GM12875 (cell line): Measurements from ENCODE around the gene PTPN7.
A peak's percentile ranks its signal among the peaks of the same experiment; 100 is the strongest.

Experiments used
- H3K4me3 ChIP-seq: one replicate; pipeline ENCODE4 v1.5.1; 2011; ENCODE audit warnings: low read depth, low read length, control low read depth
- TF ChIP-seq, protein P1 (sequence below): IDR thresholded peaks from 2 replicates; pipeline ENCODE4 v1.5.1; 2011; ENCODE audit warnings: low read depth, mild to moderate bottlenecking, control low read depth, inconsistent platforms, low read length, moderate library complexity, borderline replicate concordance; ENCODE audit not compliant: insufficient read depth

The PTPN7 gene

DNA sequence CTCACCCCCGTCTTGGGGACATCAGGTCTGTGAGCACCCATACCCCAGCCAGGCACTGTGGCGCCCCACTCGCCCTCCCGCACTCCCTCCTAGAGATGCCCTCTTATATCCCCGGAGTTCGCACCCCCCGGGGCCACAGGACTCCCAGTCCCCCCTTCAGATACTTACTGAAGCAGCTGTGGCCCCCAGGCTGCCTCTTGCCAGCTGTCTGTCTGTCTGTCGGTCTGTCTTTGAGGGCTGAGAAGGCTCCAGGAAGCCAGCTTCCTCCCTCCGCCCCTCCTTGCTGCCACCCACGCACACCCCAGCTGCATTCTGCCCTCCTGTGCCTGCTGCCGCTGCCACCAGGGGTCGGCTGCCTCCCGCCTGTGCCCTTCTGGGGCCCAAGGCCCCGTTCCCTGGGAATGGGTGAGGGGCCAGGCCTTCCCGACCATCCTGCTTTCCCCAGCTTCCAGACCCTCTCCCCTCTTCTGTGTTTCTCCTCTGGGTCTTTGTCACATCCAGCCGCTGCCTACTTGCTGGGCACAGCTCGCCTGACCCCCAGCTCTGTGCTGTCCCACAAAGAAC is at the start of gene PTPN7:
PTPN7 (minus strand) TSS at position 226 of the 564 bp plus-strand sequence. CDS start 1,200 bp downstream, outside the sequence.
- TF ChIP-seq, protein P1, sequence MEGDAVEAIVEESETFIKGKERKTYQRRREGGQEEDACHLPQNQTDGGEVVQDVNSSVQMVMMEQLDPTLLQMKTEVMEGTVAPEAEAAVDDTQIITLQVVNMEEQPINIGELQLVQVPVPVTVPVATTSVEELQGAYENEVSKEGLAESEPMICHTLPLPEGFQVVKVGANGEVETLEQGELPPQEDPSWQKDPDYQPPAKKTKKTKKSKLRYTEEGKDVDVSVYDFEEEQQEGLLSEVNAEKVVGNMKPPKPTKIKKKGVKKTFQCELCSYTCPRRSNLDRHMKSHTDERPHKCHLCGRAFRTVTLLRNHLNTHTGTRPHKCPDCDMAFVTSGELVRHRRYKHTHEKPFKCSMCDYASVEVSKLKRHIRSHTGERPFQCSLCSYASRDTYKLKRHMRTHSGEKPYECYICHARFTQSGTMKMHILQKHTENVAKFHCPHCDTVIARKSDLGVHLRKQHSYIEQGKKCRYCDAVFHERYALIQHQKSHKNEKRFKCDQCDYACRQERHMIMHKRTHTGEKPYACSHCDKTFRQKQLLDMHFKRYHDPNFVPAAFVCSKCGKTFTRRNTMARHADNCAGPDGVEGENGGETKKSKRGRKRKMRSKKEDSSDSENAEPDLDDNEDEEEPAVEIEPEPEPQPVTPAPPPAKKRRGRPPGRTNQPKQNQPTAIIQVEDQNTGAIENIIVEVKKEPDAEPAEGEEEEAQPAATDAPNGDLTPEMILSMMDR: peak; percentile 70
- peak within 1 kb of the TSS; percentile 98 for H3K4me3 ChIP-seq

DNA sequence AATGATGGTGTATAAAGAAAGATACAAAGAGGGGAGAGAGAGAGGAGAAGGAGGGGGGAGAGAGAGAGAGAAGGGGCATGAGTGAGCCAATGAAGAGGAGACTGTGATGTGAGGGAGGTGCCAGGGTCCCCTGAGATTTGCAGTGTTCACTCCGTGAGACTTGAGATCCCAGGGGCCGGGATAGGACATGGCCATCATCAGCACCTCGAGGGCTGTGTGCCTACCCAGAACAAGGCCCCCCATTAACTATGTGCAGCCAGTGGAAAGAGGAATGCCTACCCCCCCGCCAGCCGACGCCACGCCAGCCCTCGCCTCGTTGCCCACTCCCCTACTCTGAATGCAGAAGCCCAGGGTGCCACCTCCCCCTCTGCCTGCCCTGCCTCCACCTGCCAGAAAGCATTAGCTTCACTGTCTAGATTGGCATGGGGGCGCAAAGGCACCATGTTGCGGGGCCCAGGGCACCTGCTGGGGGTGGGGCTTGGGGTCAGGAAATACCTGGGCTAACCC is 48.0 kb upstream of the PTPN7 start:
- TF ChIP-seq, protein P1: no peak
- no peak overlapping the region for H3K4me3 ChIP-seq

DNA sequence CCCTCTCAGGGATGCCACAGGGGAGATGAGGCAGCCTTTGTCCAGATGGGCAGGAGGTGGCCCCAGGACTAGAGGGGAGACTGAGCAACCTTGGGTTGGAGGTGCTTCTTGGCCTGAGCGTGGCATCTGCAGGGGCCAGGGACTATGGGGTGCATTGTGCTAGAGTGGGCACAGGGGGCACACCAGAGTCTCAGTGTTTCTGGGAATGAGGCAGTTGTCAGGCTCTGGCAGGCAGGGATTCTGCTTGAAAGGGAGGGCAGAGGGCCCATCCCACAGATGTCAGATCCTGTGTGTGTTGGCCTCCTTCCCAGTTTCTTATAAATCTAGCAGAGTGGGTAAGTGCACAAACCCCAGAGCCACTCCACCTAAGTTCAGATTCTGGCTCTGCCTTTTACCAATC is 46.9 kb upstream of the PTPN7 start:
- H3K4me3 ChIP-seq: no peak overlapping the region
- TF ChIP-seq, protein P1: no peak

DNA sequence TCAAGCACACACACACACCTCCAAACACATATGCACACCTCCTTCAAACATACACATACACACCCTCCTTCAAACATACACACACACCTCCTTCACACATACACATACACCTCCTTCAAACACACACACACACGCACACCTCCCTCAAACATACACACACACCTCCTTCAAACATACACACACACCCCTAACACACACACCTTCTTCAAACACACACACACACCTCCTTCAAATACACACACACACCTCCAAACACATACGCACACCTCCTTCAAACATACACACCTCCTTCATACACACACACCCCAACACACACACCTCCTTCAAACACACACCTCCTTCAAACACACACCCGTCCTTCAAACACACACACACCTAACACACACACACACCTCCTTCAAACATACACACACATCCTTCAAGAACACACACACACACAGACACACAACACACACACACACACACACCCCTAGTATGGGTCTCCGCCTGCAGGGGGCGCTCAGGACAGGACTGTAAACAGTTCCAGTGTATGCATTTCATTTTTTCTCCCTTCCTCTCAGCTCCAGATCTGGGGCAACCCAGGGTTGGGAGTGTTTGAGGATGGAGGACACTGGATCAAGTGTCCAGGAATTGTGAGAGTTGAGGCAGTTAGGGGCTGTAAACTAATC is 45.3 kb upstream of the PTPN7 start:
- H3K4me3 ChIP-seq: no peak overlapping the region
- TF ChIP-seq, protein P1: no peak

DNA sequence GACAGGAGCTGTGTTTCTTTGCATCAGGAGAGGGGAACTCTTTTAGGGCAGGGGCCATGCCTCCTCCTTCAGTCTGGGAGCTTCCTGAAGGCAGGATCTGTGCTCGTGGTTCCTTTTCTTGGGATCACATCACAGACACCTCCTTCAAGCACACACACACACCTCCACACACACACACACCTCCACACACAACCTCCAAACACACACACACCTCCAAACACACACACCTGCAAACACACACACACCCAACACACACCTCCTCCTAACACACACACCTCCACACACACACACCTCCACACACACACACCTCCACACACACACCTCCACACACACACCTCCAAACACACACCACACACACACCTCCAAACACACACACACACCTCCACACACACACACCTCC is 43.7 kb upstream of the PTPN7 start:
- TF ChIP-seq, protein P1: no peak
- no peak overlapping the region for H3K4me3 ChIP-seq

DNA sequence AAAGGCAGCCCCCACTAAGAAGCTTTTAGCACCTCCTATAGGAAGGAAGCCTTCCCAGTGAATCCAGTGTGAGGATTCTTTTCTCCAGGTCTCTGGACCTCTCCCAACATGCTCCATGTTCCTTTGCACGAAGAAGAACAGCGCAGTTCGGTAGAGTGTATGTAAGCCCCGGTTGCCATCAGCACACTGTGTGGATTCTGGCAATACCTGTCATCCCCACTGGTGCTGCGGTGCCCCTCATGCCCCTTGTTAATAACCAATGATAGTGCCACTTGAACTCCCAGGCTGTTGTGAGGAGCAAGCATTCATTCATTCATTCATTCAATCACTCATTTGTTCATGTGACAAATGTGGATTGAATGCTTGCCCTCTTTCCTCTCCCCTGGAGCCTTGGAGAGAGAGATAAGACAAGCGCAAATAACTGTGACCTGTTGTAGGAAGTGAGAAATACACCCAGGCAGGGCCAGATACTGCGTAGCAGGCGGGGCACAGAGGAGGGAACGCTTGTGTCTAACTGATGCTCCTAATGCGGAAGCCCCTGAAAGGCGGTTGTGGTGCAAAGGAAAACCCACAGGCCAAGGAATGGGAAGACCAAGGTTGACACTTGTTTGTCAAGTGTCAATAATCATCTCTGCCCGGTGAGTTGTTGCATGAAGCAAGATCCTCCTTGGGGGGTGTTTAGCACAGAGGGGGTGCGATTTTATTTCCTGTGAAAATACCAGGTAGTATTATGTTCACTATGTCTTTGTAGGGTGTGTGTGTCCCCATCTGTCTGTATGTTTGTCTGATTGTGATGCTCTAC is 43.0 kb upstream of the PTPN7 start:
- TF ChIP-seq, protein P1: no peak
- H3K4me3 ChIP-seq: no peak overlapping the region
